GM18508 (cell line): ENCODE data around the gene GRK5.
"Not testable (repeated sequence)": the region's sequence is repeated elsewhere in the genome, so short reads cannot be mapped to it uniquely, and the experiment has no call there.

Source experiments
- ATAC-seq: cut with Tn5 transposase; IDR thresholded peaks from one replicate; pipeline ENCODE4 v1.9.1; 2021; ENCODE audit warnings: moderate number of reproducible peaks; ENCODE audit not compliant: insufficient read depth, unreplicated experiment

Gene GRK5

GRCh38 chr10:119207366-119207666 is at the start of gene GRK5:
Gene GRK5, plus strand, starts transcription at chr10:119207571. Its CDS starts 347 bp downstream, at chr10:119207918.
- ATAC-seq: peak; percentile 44

GRCh38 chr10:119159332-119159731 is 48.0 kb upstream of the GRK5 start:
- ATAC-seq: no peak

GRCh38 chr10:119161680-119162451 is 45.5 kb upstream of the GRK5 start:
- no peak for ATAC-seq

- no peak for ATAC-seq
Observed at GRCh38 chr10:119162452-119163092, 44.8 kb upstream of the GRK5 start.

- ATAC-seq: peak; percentile 50
Observed at GRCh38 chr10:119165171-119166117, 41.9 kb upstream of the GRK5 start, which contains the start of gene SFXN4. Gene SFXN4, minus strand, starts transcription at chr10:119165714. Its CDS starts 67 bp downstream, at chr10:119165647.

- no peak for ATAC-seq
Observed at GRCh38 chr10:119166118-119166500, 41.3 kb upstream of the GRK5 start.

GRCh38 chr10:119166564-119166963 is 40.8 kb upstream of the GRK5 start:
- ATAC-seq: no peak

GRCh38 chr10:119167041-119167440 is 40.3 kb upstream of the GRK5 start:
- ATAC-seq: no peak

GRCh38 chr10:119174109-119174508 is 33.3 kb upstream of the GRK5 start:
- no peak for ATAC-seq

GRCh38 chr10:119176166-119176565 is 31.2 kb upstream of the GRK5 start:
- no peak for ATAC-seq

GRCh38 chr10:119177708-119178371 is 29.5 kb upstream of the GRK5 start:
- no peak for ATAC-seq

GRCh38 chr10:119178372-119179119 is 28.8 kb upstream of the GRK5 start, which contains the start of gene PRDX3:
Gene PRDX3, minus strand, starts transcription at chr10:119178812. Its CDS starts 22 bp downstream, at chr10:119178790.
- peak; percentile 49 for ATAC-seq

- not testable (repeated sequence) for ATAC-seq
Observed at GRCh38 chr10:119180850-119181400, 26.4 kb upstream of the GRK5 start.

- no peak for ATAC-seq
Observed at GRCh38 chr10:119183664-119184412, 23.5 kb upstream of the GRK5 start.

- ATAC-seq: no peak
Observed at GRCh38 chr10:119189811-119190282, 17.5 kb upstream of the GRK5 start.

- ATAC-seq: no peak
Observed at GRCh38 chr10:119190353-119190752, 17.0 kb upstream of the GRK5 start.

- no peak for ATAC-seq
Observed at GRCh38 chr10:119190954-119191785, 16.2 kb upstream of the GRK5 start.
